T-cell (primary cell): Measurements from ENCODE around the gene DMTF1. TPM values are rescaled to one million over a fixed set of nuclear protein-coding genes. Genes with fewer than 3 reads are reported as not detected.

ENCODE experiments used
- ATAC-seq, 4 experiments: fragments of 200-7000 bp in 3 of 4; fragments of 150-1000 bp in 1 of 4; cut with Tn5 transposase; replicated peaks in 1 of 4; 1 replicate in 3 of 4; 2 replicates in 1 of 4; pipeline ENCODE4 v1.10.0; 2021; ENCODE audit warnings: moderate library complexity in 3 of 4, mild to moderate bottlenecking in 2 of 4, moderate number of reproducible peaks in 1 of 4
- CTCF ChIA-PET, 2 donors: fragments of 300-600 bp; sonication (Branson Sonifier 250); formaldehyde crosslinking; loops; one replicate each; lab custom pipeline; 2022; ENCODE audit warnings: antibody characterized with exemption in 2 of 2; lab: Charles Lee
- POLR2A ChIA-PET, 2 donors: fragments of 300-600 bp; sonication (Branson Sonifier 250); formaldehyde crosslinking; loops; one replicate each; lab custom pipeline; 2022; ENCODE audit warnings: antibody characterized with exemption in 2 of 2; lab: Charles Lee
- DNase-seq, 35 experiments: peaks; one replicate each; pipeline versions ENCODE4 v3.0.0 to v3.0.0-alpha.2; 2013 to 2023
- H3K27ac ChIP-seq: one replicate; pipeline ENCODE4 v1.5.1; 2013; ENCODE audit warnings: low read length
- H3K27me3 ChIP-seq, 2 experiments: replicated peaks in 1 of 2; 1 replicate in 1 of 2; 2 replicates in 1 of 2; pipeline versions ENCODE4 v1.6.1 to v1.7.0; 2013; ENCODE audit warnings: low read length in 1 of 2, mixed read lengths in 1 of 2; ENCODE audit not compliant: control insufficient read depth in 2 of 2, insufficient read depth in 2 of 2; ENCODE audit errors: extremely low read depth in 1 of 2
- H3K36me3 ChIP-seq, 2 donors: 1 replicate in 1 of 2; 2 replicates in 1 of 2; pipeline versions ENCODE4 v1.6.1 to v1.7.0; 2013; ENCODE audit warnings: low read length in 1 of 2; ENCODE audit not compliant: control insufficient read depth in 2 of 2, insufficient read depth in 1 of 2; ENCODE audit errors: extremely low read depth in 1 of 2
- H3K4me1 ChIP-seq, 2 experiments: 1 replicate in 1 of 2; 2 replicates in 1 of 2; pipeline versions ENCODE4 v1.6.1 to v1.7.0; 2013; ENCODE audit warnings: low read length in 2 of 2, mixed read lengths in 1 of 2; ENCODE audit not compliant: insufficient read depth in 2 of 2, control insufficient read depth in 1 of 2; ENCODE audit errors: extremely low read depth in 1 of 2
- H3K4me3 ChIP-seq, 2 donors: 1 replicate in 1 of 2; 2 replicates in 1 of 2; pipeline versions ENCODE4 v1.5.1 to v1.7.0; 2013; ENCODE audit warnings: mild to moderate bottlenecking in 2 of 2, low read length in 1 of 2, moderate library complexity in 1 of 2; ENCODE audit not compliant: control insufficient read depth in 1 of 2; ENCODE audit errors: extremely low read depth in 1 of 2
- H3K9me3 ChIP-seq: 2 replicates; pipeline ENCODE4 v1.7.0; 2013
- H3K27ac Mint-ChIP-seq, 2 donors: one replicate each; pipeline ENCODE4 v1.8.0; 2020 to 2021; ENCODE audit warnings: mild to moderate bottlenecking in 2 of 2, mixed read lengths in 2 of 2
- H3K27me3 Mint-ChIP-seq, 2 donors: one replicate each; pipeline ENCODE4 v1.8.0; 2021 to 2022; ENCODE audit warnings: mixed read lengths in 2 of 2
- H3K36me3 Mint-ChIP-seq: one replicate; pipeline ENCODE4 v1.8.0; 2021; ENCODE audit warnings: mixed read lengths
- H3K4me1 Mint-ChIP-seq, 3 donors: one replicate each; pipeline ENCODE4 v1.8.0; 2020 to 2022; ENCODE audit warnings: mixed read lengths in 3 of 3, mild to moderate bottlenecking in 1 of 3
- H3K4me3 Mint-ChIP-seq, 3 donors: one replicate each; pipeline ENCODE4 v1.8.0; 2020 to 2022; ENCODE audit warnings: mild to moderate bottlenecking in 3 of 3, mixed read lengths in 3 of 3, moderate library complexity in 3 of 3
- H3K9me3 Mint-ChIP-seq, 3 donors: one replicate each; pipeline ENCODE4 v1.8.0; 2020 to 2022; ENCODE audit warnings: mixed read lengths in 3 of 3
- WGBS: methylation state at CpG from one replicate; pipeline ENCODE4 v1.1.5; 2013; ENCODE audit warnings: missing lambda C conversion rate; ENCODE audit not compliant: insufficient coverage; 5-methylcytosine and 5-hydroxymethylcytosine counted together
- total RNA-seq, 35 experiments: library from RNA in 6 of 35; stranded (reverse) in 6 of 35; fragments of 120-200 nt in 1 of 35; gene quantifications; one replicate each; pipeline versions ENCODE4 v1.2.1 to v1.2.4 and lab custom pipeline; 2013 to 2026

The DMTF1 gene, protein sequence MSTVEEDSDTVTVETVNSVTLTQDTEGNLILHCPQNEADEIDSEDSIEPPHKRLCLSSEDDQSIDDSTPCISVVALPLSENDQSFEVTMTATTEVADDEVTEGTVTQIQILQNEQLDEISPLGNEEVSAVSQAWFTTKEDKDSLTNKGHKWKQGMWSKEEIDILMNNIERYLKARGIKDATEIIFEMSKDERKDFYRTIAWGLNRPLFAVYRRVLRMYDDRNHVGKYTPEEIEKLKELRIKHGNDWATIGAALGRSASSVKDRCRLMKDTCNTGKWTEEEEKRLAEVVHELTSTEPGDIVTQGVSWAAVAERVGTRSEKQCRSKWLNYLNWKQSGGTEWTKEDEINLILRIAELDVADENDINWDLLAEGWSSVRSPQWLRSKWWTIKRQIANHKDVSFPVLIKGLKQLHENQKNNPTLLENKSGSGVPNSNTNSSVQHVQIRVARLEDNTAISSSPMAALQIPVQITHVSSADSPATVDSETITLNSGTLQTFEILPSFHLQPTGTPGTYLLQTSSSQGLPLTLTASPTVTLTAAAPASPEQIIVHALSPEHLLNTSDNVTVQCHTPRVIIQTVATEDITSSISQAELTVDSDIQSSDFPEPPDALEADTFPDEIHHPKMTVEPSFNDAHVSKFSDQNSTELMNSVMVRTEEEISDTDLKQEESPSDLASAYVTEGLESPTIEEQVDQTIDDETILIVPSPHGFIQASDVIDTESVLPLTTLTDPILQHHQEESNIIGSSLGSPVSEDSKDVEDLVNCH
- total RNA-seq (100 to 1,000 TPM; 128 to 176 (median 136) TPM), total RNA-seq (lab: John Stamatoyannopoulos, UW) (47.1 to 200 (median 122) reads per million in 29 experiments)
- 152 TPM for total RNA-seq (2013)

DNA sequence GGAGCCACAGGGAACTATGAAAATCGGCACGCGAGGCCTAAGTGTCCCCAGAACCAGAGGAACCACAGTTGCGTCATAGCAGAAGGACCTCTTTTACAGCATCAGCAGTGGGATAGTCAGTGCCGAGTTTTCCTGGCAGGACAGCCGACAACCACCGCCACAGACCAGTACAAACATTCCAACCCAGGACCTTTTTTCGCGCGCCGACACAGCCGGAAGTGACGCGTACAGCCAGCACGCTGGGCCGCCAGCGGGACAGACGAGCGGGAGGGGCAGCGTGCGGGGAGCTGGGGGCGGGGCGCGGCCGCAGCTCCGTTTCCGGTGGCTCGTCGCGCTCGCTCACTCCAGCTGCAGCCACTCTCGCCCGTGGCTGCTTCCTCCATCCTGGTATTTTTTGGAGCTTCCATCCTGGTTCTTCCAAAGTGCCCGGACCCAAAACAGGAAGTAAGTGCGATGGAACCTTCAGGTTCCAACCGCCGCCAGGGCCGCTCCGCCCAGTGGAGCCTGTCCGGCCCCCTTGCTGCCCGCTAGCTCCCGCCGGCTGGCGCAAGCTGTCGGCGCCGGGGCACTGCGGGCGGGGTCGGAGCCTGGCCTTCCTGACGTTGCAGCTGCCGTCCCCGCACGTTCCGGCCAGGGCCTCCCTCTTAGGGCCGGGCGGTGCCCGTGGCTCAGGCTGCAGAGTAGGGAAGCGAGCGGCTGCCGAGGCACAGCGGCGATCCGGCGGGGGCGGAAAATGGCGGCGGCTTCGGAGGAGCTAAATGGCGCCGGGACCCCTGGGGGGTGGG is at the start of gene DMTF1:
Gene DMTF1 (plus strand): TSS at position 342 of the 785 bp plus-strand sequence. CDS start 12,489 bp downstream, outside the sequence.
- POLR2A ChIA-PET: interaction anchor here (0.6 to 4.2 kb wide), 12 partner anchors 9 to 225 kb away, joined by 3 to 41 read pairs (median 5); partner anchors contain the start of gene TMEM243 (in 1 of the 2)
- no peaks in the 10 kb centered on the region for H3K36me3 ChIP-seq
- no peaks in the 10 kb centered on the region for H3K27me3 Mint-ChIP-seq
- peak within 1 kb of the TSS; percentile 93 to 98 for H3K27ac Mint-ChIP-seq
- H3K4me3 Mint-ChIP-seq: peak within 1 kb of the TSS; percentile 85 to 97 (median 92)
- H3K9me3 Mint-ChIP-seq: no peaks in the 10 kb centered on the region
- H3K36me3 Mint-ChIP-seq: no peaks in the 10 kb centered on the region
- no peaks in the 10 kb centered on the region for H3K27me3 ChIP-seq
- under 1% methylated on average over 69 of the region's 71 CpGs for WGBS
- DNase-seq (peak; percentile 63 to 92 (median 81)), ATAC-seq (peak; percentile 83 to 88 (median 84))
- H3K4me3 ChIP-seq: peak within 1 kb of the TSS; percentile 81 to 94
- H3K4me1 ChIP-seq: peaks cover 10 to 29% of the 10 kb centered on the region in 2 experiments
- peaks cover 50 to 51% (median 50%) of the 10 kb centered on the region in 3 donors for H3K4me1 Mint-ChIP-seq
- peak within 1 kb of the TSS; percentile 90 for H3K27ac ChIP-seq
- CTCF ChIA-PET: interaction anchor here (0.6 to 2.7 kb wide), 18 partner anchors 10 to 281 kb away, joined by 3 to 18 read pairs (median 5); partner anchors contain the start of genes ELAPOR2 (in 1 of the 2) and TMEM243 (in 1 of the 2)
- no peaks in the 10 kb centered on the region for H3K9me3 ChIP-seq

DNA sequence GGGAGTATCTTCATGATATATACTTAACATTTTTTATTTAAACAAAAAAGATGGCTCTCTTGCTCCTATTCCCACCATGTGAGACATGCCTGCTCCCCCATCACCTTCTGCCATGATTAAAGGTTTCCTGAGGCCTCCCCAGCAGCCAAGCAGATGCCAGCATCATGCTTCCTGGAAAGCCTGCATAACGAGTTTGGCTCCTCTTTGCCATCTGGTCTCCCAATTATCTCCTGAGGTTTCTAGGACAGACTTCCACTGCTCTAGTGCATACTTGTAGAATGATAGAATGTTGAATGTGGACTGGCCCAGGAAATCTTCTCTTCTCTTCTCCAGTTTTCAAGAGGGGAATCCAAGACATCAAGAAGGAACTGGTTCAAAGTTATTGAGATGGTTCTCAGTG is 46.9 kb upstream of the DMTF1 start:
- CTCF ChIA-PET: no interaction called here
- Histone ChIP-seq H3K9me3 (no peaks in the 10 kb centered on the region), H3K27ac (no peak overlapping the region), H3K4me3 (no peak overlapping the region), H3K36me3 (no peaks in the 10 kb centered on the region), H3K27me3 (peaks cover 0 to 4% of the 10 kb centered on the region in 2 experiments), H3K4me1 (no peaks in the 10 kb centered on the region)
- Mint-ChIP-seq H3K27ac (no peak overlapping the region), H3K27me3 (peaks cover 18 to 20% of the 10 kb centered on the region in 2 donors), H3K4me1 (no peaks in the 10 kb centered on the region), H3K4me3 (no peak overlapping the region), H3K36me3 (no peaks in the 10 kb centered on the region), H3K9me3 (peaks cover 0 to 5% (median 0%) of the 10 kb centered on the region in 3 donors)
- ATAC-seq (no peak), DNase-seq (no peak)
- WGBS: no CpG with 5 or more reads among the region's 1 CpG
- POLR2A ChIA-PET: no interaction called here

DNA sequence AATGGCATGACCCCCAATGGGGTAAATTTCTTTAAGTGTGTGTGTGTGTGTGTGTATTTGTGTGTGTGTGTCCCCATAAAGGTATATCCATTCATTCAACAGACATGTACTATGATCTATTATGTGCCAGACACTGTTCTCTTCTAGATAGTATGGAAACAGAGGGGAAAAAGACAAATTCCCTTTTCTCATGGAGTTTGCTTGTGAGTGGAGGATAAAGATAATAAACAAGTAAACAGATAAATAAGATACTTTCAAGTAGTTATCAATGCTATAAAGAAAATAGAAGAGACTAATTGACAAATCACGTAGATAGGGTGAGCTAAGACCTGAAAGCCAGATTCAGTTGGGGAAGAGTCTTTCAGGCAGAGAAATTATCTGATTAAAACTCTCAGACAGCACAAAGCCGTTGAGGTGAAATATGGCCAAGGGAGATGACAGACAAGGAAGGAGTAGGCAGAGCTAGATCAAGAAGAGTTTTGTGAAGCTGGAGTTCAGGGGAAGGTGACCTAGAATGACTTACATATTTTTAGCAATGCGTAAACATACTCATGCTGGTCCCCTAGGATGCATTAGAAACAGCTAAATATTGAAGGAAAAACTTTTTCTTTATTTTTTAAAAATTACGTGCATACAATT is 45.2 kb upstream of the DMTF1 start:
- Mint-ChIP-seq H3K27me3 (peaks cover 13 to 21% of the 10 kb centered on the region in 2 donors), H3K4me1 (no peaks in the 10 kb centered on the region), H3K9me3 (peaks cover 0 to 5% (median 0%) of the 10 kb centered on the region in 3 donors), H3K36me3 (no peaks in the 10 kb centered on the region), H3K4me3 (no peak overlapping the region), H3K27ac (no peak overlapping the region)
- no peak for ATAC-seq
- H3K27ac ChIP-seq: no peak overlapping the region
- 56% methylated on average over 1 of the region's 4 CpGs for WGBS
- H3K4me1 ChIP-seq: no peaks in the 10 kb centered on the region
- no peaks in the 10 kb centered on the region for H3K36me3 ChIP-seq
- H3K9me3 ChIP-seq: no peaks in the 10 kb centered on the region
- POLR2A ChIA-PET: interaction anchor here in 1 of 2 donors (0.8 kb wide), 1 partner anchor 127 kb away, joined by 3 read pairs; no protein-coding TSS in a partner anchor
- CTCF ChIA-PET: no interaction called here
- DNase-seq: no peak
- H3K4me3 ChIP-seq: no peak overlapping the region
- H3K27me3 ChIP-seq: peaks cover 0 to 4% of the 10 kb centered on the region in 2 experiments

DNA sequence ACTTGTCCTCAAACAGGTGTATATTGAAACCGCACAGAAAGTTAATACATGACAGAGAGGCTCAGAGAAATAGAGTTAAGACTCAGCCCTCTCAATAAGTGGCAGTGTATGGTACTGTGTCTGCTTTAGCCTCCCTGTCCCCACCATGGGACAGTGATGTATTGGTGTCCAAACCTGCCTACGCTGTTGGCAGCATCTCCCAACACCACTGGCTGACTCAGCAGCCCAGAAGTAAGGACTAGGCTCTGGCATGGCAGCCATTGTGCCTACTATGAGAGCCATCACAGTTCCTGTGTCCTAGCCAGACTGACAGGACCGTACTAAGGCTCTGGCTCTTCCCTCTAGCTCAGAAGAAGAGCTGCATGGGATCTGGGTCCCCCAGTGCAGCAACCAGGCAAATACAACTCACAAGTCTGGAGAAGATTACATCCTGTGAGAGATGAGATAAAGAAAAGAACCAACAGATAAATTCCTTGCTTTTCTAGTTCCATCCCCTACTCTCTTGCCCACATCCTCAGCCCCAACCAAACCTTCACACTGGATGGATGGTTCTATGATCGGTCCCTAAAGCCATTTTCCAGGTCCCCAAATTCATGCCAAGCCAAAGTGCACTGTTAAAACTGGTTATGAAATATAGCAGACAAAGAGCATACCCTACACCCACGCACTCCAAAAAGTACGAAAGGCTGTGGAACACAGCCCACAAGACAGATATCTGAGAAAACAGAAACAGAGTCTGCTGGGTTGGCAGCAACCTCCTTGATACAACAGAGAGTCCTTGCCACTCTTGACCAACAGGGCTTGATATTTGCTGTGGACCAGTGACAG is 44.1 kb upstream of the DMTF1 start:
- no peak for ATAC-seq
- Histone ChIP-seq H3K36me3 (no peaks in the 10 kb centered on the region), H3K9me3 (no peaks in the 10 kb centered on the region), H3K4me3 (no peak overlapping the region), H3K27me3 (peaks cover 0 to 4% of the 10 kb centered on the region in 2 experiments), H3K4me1 (no peaks in the 10 kb centered on the region), H3K27ac (no peak overlapping the region)
- H3K27me3 Mint-ChIP-seq: peaks cover 13 to 21% of the 10 kb centered on the region in 2 donors
- H3K4me3 Mint-ChIP-seq: no peak overlapping the region
- no peak overlapping the region for H3K27ac Mint-ChIP-seq
- 95% methylated on average over 3 of the region's 6 CpGs for WGBS
- no peaks in the 10 kb centered on the region for H3K4me1 Mint-ChIP-seq
- no peak for DNase-seq
- POLR2A ChIA-PET: no interaction called here
- H3K9me3 Mint-ChIP-seq: peaks cover 0 to 5% (median 0%) of the 10 kb centered on the region in 3 donors
- no peaks in the 10 kb centered on the region for H3K36me3 Mint-ChIP-seq
- CTCF ChIA-PET: interaction anchor here in 1 of 2 donors (0.5 kb wide), 1 partner anchor 182 kb away, joined by 3 read pairs; no protein-coding TSS in a partner anchor

DNA sequence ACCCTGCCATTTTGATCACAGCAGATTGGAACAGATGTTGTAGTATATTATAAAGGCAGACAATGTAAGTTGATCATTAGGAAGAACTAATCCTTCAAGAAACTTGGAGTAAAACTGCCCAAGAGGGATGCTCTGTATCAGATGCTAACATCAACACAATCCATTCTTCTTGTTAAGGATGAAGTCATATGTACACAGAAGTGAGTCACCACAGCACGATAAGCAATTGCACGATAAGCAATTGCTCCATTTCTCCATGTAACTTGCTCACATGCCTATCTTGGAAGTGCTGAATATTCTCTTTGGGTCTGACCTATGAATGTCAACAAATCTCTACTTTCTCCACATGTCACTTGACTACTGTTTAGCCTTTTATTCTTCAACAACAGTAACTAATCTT is 41.5 kb upstream of the DMTF1 start:
- no peak overlapping the region for H3K27ac Mint-ChIP-seq
- peaks cover 13 to 21% of the 10 kb centered on the region in 2 donors for H3K27me3 Mint-ChIP-seq
- H3K9me3 ChIP-seq: no peaks in the 10 kb centered on the region
- no peaks in the 10 kb centered on the region for H3K36me3 ChIP-seq
- H3K4me1 Mint-ChIP-seq: no peaks in the 10 kb centered on the region
- no peak for DNase-seq
- CTCF ChIA-PET: no interaction called here
- peaks cover 0 to 4% of the 10 kb centered on the region in 2 experiments for H3K27me3 ChIP-seq
- H3K4me3 Mint-ChIP-seq: no peak overlapping the region
- H3K9me3 Mint-ChIP-seq: peaks cover 0 to 12% (median 1%) of the 10 kb centered on the region in 3 donors
- POLR2A ChIA-PET: no interaction called here
- no peaks in the 10 kb centered on the region for H3K4me1 ChIP-seq
- ATAC-seq: no peak
- no peak overlapping the region for H3K27ac ChIP-seq
- no peaks in the 10 kb centered on the region for H3K36me3 Mint-ChIP-seq
- no CpG with 5 or more reads among the region's 2 CpGs for WGBS
- no peak overlapping the region for H3K4me3 ChIP-seq
